GM12872 (cell line): ENCODE results near the gene RNF43.

Source experiments
- CTCF ChIP-seq: IDR thresholded peaks from 3 replicates; pipeline ENCODE4 v1.5.1; 2011; ENCODE audit warnings: low read depth, mild to moderate bottlenecking, low read length, moderate library complexity; ENCODE audit not compliant: insufficient read depth

Gene RNF43

GRCh38 chr17:58417300-58418092 lies at the start of gene RNF43:
Gene RNF43 (minus strand): TSS chr17:58417534. CDS start chr17:58415577, 1,957 bp downstream.
- peak; percentile 87 for TF ChIP-seq CTCF

DNA sequence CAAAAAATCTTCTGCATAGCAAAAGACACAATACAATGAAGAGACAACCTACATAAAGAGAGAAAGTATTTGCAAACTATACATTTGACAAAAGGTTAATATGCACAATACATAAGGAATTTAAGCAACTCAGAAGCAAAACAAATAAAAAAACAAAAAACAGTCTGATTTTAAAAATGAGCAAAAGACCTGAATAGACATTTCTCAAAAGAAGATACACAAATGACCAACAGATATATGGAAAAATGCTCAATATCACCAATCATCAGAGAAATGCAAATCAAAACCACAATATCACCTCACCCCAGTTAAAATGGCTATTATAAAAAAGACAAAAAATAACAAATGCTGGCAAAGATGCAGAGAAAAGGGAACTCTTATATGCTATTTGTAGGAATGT lies 38.2 kb upstream of the RNF43 start:
- TF ChIP-seq CTCF = no peak

DNA sequence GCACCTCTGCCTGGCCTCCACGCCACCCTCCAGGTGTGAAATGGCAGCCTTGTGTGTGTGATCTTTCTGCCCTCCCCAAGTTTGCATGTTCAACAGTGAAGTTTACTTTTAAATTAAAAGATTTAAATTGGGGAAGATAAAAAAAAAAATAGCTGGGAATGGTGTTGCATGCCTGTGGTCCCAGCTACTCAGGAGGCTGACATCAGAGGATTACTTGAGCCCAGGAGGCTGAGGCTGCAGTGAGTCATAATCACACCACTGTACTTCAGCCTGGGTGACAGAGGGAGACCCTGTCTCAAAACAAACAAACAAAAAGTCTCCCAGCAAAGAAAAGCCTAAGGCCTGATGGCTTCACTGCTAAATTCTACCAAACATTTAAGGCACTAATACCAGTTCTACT lies 35.4 kb upstream of the RNF43 start:
- no peak for TF ChIP-seq CTCF

DNA sequence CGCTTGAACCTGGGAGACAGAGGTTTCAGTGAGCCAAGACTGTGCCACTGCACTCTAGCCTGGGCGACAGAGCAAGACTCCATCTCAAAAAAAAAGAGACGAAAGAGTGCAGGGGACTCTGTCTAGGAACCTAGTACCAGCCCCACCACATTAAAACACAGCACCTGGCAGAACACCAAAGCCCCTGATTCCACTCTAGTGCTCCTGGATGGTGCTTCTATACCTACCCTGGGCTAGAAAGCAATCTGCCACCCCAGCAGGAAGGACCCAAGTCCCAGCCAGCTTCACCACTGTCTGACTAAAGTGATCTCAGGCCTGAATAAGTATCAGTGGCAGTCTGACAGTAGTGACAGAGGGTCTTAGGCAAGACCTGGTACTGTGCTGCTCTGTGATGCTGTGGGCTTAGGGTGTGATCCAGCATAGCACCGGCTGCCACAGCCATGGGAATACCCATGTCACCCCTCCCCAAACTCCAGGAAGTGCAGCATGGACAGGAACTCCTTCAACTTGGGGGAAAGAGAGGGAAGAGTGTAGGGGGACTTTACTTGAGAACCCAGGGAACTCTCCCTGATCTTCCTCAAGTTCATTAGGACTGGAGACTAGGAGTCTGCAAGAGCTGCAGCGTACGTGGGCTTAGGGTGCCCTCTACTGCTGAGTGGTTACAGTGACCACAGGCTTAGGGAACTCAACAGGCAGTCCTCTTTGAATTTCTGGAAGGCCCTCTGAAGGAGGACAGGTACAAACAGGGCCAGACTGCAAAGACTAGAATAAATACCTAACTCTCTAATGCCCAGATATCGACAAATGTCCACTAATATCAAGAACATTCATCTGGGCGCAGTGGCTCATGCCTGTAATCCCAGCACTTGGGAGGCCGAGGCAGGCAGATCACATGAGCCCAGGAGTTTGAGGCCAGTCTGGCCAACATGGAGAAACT lies 30.0 kb upstream of the RNF43 start:
- TF ChIP-seq CTCF = peak; percentile 90

GRCh38 chr17:58446086-58446485 lies 28.8 kb upstream of the RNF43 start:
- TF ChIP-seq CTCF = no peak

- no peak for TF ChIP-seq CTCF
Measured at GRCh38 chr17:58436805-58437239, 19.5 kb upstream of the RNF43 start.

DNA sequence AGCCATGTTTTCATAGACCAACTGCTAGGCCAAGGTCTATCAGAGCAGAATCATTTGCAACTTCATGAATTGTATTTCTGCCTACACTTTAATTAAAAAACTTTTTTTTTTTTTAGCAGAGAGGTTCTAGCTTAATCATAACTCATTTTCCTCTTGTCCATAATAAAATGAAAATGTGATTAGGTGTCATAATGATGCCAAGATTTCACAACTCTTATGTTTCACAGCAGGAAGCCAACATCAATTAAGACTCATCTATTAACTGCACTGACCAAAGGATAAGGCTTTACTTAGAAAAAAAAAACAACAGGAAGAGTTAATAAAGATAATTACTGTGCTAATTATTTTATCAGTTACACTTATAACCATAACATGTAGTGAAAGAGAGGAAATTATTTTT lies 18.9 kb upstream of the RNF43 start:
- TF ChIP-seq CTCF = no peak
